ENCODE measurements around the gene ASCL5.

DNA sequence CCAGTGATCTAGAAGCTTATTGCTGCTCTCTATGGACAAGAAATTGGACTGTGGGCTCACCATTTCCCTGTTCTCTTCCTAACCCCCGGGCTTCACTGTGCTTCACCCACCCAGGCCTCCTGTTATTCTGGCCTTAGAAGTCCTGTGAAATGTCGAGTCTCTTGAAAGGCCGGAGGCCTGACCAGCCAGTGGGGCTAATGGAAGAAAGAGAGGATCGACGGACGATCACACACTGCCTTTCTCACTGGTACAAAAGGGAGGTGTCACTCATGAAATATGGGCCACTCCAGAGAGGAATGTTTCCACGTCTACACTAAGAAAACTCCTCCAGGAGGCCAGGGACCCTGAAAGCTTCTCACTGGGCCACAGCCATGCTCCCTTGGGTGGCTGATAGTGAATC lies 50.9 kb downstream of the ASCL5 start:
- TF ChIP-seq, protein P1, sequence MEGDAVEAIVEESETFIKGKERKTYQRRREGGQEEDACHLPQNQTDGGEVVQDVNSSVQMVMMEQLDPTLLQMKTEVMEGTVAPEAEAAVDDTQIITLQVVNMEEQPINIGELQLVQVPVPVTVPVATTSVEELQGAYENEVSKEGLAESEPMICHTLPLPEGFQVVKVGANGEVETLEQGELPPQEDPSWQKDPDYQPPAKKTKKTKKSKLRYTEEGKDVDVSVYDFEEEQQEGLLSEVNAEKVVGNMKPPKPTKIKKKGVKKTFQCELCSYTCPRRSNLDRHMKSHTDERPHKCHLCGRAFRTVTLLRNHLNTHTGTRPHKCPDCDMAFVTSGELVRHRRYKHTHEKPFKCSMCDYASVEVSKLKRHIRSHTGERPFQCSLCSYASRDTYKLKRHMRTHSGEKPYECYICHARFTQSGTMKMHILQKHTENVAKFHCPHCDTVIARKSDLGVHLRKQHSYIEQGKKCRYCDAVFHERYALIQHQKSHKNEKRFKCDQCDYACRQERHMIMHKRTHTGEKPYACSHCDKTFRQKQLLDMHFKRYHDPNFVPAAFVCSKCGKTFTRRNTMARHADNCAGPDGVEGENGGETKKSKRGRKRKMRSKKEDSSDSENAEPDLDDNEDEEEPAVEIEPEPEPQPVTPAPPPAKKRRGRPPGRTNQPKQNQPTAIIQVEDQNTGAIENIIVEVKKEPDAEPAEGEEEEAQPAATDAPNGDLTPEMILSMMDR (conservative IDR thresholded peaks at IDR 0.05 in 1 of 2, IDR thresholded peaks at IDR 0.05 in 1 of 2; ENCODE audit: extremely low read depth in 1 of 2, insufficient read depth in 1 of 2, low read depth in 1 of 2, low read length in 2 of 2): no peak
- no peak for TF ChIP-seq EZH2 (IDR thresholded peaks at IDR 0.05; ENCODE audit: borderline replicate concordance, low read length)

Measured in mammary epithelial cell (primary cell).